ENCODE data around the gene ABL1. TPM values are rescaled to one million over a fixed set of nuclear protein-coding genes. Genes with fewer than 3 reads are reported as not detected.

ABL1 gene
- total RNA-seq = 10 to 100 TPM; 52.3 to 71.2 TPM

GRCh38 chr9:130834371-130835336 lies at the start of gene ABL1:
Gene ABL1, plus strand, starts transcription at chr9:130835254. Its CDS starts 193 bp downstream, at chr9:130835447.

GRCh38 chr9:130896233-130897014 lies 61.4 kb downstream of the ABL1 start, which contains the start of gene QRFP:
Gene QRFP, minus strand, starts transcription at chr9:130896812. Its CDS starts 2,974 bp downstream, at chr9:130893838.

Other genes starting within 250 kb of the ABL1 start
- not detected for gene PRDM12, start 170.7 kb upstream of the ABL1 start, total RNA-seq
- gene EXOSC2, start 141.5 kb upstream of the ABL1 start, total RNA-seq = 10 to 100 TPM; 22.4 to 54.6 TPM
- gene QRFP, start 61.6 kb downstream of the ABL1 start, total RNA-seq = not detected
- under 1 TPM; under 0.01 to 0.67 TPM for gene FIBCD1, start 104.0 kb downstream of the ABL1 start, total RNA-seq
- under 1 TPM; 0.33 to 0.69 TPM for gene LAMC3, start 173.9 kb downstream of the ABL1 start, total RNA-seq